NCI-H524 (cell line): ENCODE data around the gene IFT43.
A peak's percentile ranks its signal among the peaks of the same experiment; 100 is the strongest.

Source experiments
- DNase-seq, 2 experiments: peaks; one replicate each; lab custom pipeline; 2025; lab: John Stamatoyannopoulos, UW

Gene IFT43

DNA sequence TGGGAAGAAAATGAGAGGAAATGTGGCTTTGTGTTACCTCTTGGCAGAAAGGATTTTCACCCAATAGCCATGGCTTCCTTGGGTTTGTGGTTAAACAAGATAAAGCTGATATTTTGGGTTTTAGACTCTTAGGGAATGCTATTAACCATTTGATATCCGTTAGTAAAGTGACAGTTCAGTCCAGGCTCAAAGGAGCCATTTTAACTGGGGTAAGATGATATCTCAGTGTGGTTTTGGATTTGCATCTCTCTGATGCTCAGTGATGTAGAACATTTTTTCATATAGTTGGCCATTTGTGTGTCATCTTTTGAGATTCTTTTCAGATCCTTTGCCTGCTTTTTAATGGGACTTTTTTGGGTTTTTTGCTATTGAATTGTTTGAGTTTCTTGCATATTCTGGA lies 30.1 kb downstream of the IFT43 start:
- no peak for DNase-seq

DNA sequence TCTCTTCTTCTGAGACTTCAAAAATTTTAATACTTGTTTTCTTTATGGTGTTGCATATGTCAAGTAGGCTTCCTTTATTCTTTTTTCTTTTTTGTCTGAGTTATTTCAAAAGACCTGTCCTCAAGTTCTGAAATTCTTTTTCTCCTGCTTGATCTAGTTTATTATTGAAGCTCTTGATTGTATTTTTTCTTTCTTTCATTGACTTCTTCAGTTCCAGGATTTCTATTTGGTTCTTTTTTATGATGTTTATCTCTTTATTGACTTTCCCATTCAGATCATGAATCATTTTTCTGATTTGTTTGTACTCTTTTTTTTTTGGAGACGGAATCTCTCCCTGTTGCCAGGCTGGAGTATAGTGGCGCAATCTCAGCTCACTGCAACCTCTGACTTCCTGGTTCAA lies 34.1 kb downstream of the IFT43 start:
- DNase-seq, result no peak

DNA sequence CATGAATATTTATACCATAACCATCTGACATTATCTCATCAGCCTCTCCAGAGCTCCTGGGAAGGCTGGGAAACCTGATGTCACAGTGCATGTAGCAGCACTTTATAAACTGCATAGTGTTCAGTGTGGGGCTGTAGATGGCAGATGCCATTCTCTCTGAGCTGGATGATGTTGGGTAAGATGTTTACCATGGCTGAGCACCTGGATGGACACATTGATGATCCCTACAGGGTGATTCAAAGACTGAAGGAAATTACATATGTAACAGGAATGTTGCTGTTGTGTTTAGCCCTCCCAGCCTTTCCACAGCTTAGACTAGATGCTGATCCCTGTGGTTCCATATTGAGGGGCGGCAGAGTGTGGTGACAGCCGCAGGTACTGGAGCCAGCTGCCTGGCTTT lies 37.4 kb downstream of the IFT43 start:
- DNase-seq, result no peak

DNA sequence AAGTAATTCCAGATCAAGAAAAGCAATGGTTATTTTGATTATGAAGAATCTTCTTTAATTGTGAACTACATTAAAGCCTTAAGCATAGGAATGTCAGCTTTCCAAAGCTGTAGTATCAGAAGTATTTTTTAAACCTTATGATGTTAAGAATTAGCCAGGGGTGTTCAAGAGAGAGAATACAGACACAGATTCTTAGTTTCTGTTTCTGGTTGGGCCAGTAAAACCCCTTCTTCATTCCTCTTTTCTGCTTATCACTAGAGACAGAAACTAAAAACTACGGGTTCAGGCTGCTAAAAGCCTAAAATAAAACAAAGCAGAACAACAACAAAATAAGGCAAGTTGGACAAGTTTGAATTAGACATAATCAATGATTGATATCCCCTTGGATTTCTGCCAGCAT lies 38.2 kb downstream of the IFT43 start:
- DNase-seq, result no peak

DNA sequence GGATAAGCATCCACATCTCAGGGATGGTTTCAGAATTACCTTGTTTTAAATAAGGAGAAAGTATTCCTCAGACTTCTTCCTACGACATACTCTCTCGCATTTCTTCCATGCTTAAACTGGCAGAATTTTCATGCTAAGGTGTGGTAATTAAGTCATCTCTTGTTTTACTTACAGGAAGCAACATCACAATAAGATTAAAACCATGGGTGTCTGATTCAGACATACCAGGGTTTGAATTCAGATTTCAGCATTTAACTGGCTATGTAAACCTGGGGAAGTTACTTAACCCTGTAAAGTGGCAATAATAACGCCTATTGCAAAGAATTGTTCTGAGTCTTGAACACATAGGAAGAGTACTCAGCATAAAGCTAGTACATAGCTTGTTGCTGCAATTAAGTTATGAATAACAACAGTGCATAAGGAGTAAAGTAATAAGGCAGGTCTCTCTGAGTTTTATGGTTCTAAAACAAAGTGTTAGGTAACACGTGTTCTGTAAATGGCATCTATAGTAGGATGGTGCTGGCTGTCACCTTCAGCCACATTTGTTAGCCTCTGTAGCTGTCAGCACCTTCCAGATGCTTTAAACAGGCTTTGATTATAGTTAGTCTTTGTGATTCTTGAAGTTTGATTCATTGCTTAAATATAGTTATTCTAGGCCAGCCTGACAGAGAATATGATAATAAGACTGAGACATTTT lies 38.8 kb downstream of the IFT43 start:
- DNase-seq, result no peak

- no peak for DNase-seq
These were observed 49.0 kb downstream of the IFT43 start for GRCh38 chr14:76034566-76034965.

GRCh38 chr14:76040704-76041103 lies 55.1 kb downstream of the IFT43 start:
- no peak for DNase-seq

GRCh38 chr14:76045773-76046172 lies 60.2 kb downstream of the IFT43 start:
- no peak for DNase-seq

GRCh38 chr14:76050250-76050649 lies 64.7 kb downstream of the IFT43 start:
- no peak for DNase-seq

DNA sequence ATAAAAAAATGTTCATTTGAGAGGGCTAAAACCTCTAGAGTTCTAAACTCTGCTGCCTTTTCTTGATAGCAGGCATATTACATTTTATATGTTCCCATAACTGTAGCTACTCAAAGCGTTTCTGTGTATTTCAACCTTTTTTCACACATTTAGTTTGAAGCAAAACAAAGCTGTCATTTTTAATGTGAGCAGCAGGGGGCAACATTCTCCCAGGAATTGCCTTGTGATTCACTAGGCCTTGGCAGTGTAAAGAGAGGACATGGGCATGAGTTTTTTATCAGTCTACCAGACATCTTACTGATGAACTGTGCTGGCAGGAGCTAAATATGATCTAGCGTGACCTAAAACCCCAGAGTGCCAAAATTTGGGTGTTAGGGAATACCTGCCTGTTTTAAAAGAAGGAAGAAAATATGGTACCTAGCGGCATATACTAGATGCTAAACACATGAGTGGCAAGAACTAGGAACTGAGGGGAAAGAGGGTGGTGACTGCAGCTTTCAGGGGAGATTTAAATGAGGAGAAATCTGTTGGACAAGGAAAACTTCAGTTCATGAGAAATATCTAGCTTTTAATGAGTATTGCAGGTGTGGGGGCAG lies 65.3 kb downstream of the IFT43 start:
- DNase-seq, result peak; percentile 56 to 74

- DNase-seq, result no peak
These were observed 66.3 kb downstream of the IFT43 start for GRCh38 chr14:76051717-76052465.

DNA sequence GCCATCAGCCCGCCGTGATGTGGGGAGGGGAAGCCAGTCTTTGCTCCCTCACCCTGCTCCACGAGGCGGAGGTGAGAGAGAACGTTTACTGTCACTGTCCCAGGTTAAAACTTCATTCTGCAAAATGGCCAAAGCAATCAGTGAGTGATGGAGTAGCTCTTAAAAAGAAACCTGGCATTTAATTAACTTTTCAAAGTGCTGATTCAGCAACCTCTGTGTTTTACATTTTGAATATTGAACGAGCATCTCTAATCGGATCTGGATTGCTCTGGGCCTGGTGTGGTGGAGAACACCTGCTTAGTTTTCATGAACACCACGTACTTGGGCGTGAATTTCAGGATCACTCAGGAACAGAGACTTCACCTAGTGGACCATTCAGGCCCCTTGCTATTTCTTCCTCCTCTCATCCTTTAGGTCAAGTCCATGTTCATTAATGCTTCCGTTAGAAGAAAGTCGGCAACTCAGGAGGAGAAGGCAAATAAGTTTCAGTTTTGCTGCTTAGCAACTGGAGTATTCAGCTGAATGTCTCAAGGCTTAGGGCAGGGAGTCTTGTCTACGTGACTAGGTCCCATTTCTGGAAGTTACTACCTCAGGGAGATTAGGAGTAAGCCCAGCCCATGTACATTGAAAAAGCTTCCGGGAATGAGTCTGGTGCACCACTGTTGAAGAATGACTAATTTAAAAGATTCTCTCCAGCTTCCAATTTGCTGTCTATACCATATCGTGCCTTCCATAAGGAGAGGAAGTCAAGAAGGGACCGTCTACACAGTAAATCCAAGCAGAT lies 68.2 kb downstream of the IFT43 start:
- no peak for DNase-seq

DNA sequence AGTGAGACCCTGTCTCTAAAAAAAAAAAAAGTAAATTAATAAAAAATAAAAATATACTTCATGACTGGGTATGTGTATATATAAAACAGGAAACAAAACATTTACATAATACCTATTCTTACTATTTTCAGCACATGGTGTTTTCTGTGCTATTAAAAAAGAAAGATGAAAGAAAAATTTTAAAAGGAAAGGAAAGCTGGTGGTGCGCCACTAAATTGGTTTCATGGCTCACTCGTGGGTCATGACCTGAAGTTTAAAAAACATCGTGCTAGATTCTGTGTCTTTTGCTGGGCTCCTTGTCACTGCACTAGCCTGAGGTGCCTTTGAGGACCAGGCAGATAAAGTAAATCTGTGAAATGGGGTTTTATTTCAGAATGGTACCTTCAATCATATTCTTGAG lies 69.8 kb downstream of the IFT43 start:
- DNase-seq, result no peak

DNA sequence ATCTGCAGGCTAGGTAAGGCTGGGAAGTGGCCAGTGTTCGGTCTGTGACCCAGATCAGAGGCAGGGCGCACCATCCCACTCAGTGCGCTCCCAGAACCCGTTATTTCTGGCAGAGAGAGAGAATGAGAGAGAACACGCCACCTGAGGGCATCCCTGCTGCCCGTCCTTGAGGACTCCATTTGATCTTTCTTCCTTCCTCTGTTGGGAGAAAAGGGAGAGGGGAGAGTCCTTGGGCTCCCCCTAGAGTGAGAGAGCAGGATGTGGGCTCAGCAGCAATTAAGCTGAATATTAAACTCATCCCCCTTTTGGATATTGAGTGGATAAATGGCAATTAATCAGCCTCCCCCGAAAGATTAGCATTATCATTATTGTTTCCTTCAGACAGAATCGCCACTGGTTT lies 70.6 kb downstream of the IFT43 start:
- peak; percentile 30 to 59 for DNase-seq

DNA sequence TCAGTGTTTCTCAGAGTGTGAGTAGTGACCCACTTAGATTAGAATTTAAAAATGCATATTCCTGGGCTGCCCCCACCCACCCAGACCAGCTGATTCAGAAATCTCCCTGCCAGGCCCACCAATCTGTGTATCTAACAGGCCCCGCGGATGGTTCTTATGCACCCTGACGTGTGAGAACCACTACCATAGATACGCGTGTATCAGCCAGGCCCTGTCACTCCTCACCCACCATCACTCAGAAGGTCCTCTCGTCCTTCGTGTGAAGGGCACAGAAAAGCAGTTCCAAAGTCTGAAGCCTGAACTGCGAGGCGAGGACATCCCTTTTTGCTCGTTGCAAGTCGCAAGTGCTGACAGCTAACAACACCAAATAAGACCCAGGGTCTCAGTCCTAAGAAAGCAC lies 72.4 kb downstream of the IFT43 start:
- DNase-seq, result no peak

DNA sequence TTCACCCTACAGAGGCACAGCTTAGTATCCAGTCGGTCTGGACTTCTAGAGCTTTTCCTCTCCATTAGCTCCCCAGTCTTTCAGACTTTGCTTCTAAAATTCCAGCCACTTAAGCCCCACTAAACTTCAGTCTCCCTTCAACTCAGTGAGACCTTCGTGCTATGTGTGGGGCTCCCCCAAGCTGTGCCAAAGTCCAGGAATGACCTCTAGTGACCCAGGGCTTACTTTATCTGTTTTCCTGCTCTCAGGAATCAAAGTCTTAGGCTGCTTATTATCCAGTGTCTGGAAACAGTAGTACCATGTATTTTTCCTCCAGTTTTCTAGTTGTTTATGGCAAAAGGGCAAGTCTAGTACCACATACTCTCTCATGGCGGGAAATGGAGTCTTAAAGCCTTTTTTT lies 77.8 kb downstream of the IFT43 start:
- DNase-seq, result no peak

DNA sequence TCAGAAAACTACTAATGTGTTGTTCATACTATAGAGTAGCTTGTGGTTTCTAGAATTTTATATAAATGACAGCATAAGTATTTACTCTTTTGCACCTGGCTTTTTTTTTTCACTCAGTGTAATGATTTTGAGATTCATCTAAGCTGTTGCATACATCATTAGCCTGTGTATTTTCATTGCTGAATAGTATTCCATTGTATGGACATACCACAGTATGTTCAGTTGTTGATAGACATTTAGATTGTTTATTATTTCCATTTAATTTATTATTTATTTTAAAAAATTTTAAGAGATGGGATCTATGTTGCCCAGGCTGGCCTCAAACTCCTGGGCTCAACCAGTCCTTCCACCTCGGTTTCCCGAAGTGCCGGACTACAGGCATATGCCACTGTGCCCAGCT lies 80.0 kb downstream of the IFT43 start:
- no peak for DNase-seq

DNA sequence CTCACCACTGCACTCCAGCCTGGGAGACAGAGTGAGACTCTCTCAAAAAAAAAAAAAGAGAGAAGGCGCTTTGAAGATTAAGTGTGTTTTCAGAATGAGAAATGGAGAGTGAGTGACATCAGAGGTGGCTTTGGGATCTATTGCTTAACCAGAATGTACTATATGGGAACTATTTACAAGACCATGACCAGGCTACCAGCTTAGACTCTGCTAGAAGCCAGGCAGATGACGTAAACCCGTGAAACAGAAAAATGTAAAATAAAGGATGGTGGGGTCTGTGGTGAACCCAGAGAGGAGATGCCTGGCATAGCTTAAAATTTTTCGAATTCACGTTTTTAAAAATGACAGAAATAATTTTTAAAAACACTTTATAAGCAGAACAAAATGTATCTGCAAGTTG lies 82.0 kb downstream of the IFT43 start:
- DNase-seq, result no peak

DNA sequence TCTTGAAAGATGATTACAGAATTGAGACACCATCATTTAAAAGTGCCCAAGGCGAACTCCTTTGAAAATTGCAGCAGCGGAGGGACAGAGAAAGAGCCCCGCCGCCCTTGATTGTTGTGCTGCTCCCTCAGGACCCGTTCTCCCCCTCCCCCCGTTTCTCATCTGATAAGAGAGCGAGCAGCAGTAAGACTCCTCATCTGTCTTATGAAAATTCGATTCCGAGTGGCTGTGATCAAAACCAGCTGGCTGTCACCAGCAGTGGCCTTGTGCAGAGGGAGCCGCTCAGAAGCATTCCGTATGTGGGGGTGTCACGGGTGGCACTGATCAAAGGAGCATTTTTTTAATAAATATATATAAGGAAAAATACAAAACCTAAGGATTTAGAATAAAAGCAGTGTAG lies 88.2 kb downstream of the IFT43 start:
- DNase-seq, result no peak

- no peak for DNase-seq
These were observed 91.8 kb downstream of the IFT43 start for GRCh38 chr14:76077340-76077739.

- no peak for DNase-seq
These were observed 92.9 kb downstream of the IFT43 start for GRCh38 chr14:76078501-76078900.

DNA sequence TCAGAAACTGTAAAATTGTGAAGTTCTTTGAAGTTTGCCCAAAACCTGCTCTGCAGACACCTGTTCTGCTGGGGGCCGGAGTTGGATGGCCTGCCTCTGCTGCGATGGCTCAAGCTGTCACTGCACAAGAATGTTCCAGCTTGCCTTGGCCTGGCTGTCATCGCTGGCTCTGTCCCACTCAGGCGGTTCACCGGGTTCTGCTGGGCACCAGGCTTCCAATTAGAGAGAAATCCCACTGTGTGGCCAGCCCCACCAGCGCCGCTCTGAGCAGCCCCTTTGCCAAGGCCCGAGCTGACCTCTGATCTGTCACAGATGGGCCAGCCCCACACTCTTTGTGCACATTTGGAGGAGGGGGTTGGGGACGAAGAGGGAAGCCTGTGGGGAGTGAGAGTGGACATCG lies 94.5 kb downstream of the IFT43 start:
- no peak for DNase-seq

DNA sequence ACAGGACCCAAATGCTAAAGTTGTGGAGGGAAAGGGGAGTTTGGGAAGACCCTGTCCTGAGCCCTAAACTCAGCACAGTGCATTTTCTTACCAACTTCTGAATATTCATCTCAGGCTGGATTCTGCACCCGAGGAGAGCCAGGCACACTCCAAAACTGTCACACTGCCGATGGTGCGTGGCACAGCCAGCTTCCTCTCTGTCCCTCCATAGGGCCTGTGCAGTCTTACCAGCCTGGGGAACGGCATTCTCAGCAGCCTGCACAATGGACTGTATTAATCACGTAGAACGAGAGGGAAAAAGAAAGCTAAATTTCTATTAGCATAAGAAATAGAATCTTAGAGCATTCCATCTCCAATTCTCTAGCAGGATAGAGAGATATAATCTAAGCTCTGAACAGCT lies 94.9 kb downstream of the IFT43 start:
- no peak for DNase-seq
